Left ventricle myocardium inferior (tissue), 1 donor: ENCODE results near the gene UGP2. TPM values are rescaled to one million over a fixed set of nuclear protein-coding genes. Genes with fewer than 3 reads are reported as not detected.

Experiments
- DNase-seq: peaks from one replicate; pipeline ENCODE4 v3.0.0-alpha.2; 2020
- H3K27ac ChIP-seq: fragments of 200-600 bp; replicated peaks from 2 replicates; pipeline ENCODE4 v1.8.0; 2021
- H3K27me3 ChIP-seq: fragments of 200-600 bp; 2 replicates; pipeline ENCODE4 v1.8.0; 2021; ENCODE audit warnings: low read depth
- H3K36me3 ChIP-seq: fragments of 200-600 bp; 2 replicates; pipeline ENCODE4 v1.8.0; 2021
- H3K4me1 ChIP-seq: fragments of 200-600 bp; 2 replicates; pipeline ENCODE4 v1.8.0; 2021
- H3K4me3 ChIP-seq: fragments of 200-600 bp; 2 replicates; pipeline ENCODE4 v1.8.0; 2021; ENCODE audit warnings: mild to moderate bottlenecking, moderate library complexity
- H3K9me3 ChIP-seq: fragments of 200-600 bp; replicated peaks from 2 replicates; pipeline ENCODE4 v1.8.0; 2021
- intact Hi-C: fragments of 100-400 bp; cut with micrococcal nuclease; formaldehyde crosslinking; loops from one replicate; pipeline ENCODE4 v1.11.0; 2022
- total RNA-seq: library from RNA; stranded (reverse); fragmentation: NEBNext Ultra II Directional; extraction: Animal tissue kit (Norgen Biotek cat#: 25700); gene quantifications from one replicate; pipeline ENCODE4 v1.2.1, GENCODE V29; 2021
- TF ChIP-seq, protein P1 (sequence below): fragments of 200-600 bp; IDR thresholded peaks from 2 replicates; pipeline ENCODE4 v1.8.0; 2021; ENCODE audit warnings: antibody characterized with exemption, mild to moderate bottlenecking, borderline replicate concordance
- donor health status: DM: no; HTN: yes; CAD: no; lungs with severe emphysema.

The UGP2 gene
- total RNA-seq, 1 donor from 2014 or later = 394 TPM

DNA sequence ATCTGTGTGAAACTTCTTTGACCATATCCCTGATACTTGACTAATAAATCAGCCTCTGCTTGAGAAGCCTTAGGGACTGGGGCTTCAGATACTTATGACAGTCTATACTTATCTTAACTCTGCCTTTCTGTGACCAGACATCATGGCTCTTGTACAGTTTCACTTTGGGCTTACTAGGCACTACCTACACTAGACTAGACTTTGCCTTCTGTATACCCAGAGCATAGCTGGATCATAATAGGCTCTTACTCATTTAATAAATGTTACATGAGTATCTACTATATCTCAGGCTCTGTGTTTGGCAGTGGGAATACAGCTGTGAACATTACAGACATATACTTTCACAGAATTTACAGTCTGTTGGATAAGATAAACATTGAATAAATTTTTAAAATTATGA lies 9.0 kb downstream of the UGP2 start:
- intact Hi-C loops = no loop called here
- Histone ChIP-seq H3K27ac (peak overlapping the region; percentile 97), H3K4me1 (peaks cover 98% of the 10 kb centered on the region), H3K9me3 (no peaks in the 10 kb centered on the region), H3K4me3 (no peak overlapping the region), H3K27me3 (no peaks in the 10 kb centered on the region), H3K36me3 (no peaks in the 10 kb centered on the region)
- DNase-seq = no peak
- TF ChIP-seq, protein P1, sequence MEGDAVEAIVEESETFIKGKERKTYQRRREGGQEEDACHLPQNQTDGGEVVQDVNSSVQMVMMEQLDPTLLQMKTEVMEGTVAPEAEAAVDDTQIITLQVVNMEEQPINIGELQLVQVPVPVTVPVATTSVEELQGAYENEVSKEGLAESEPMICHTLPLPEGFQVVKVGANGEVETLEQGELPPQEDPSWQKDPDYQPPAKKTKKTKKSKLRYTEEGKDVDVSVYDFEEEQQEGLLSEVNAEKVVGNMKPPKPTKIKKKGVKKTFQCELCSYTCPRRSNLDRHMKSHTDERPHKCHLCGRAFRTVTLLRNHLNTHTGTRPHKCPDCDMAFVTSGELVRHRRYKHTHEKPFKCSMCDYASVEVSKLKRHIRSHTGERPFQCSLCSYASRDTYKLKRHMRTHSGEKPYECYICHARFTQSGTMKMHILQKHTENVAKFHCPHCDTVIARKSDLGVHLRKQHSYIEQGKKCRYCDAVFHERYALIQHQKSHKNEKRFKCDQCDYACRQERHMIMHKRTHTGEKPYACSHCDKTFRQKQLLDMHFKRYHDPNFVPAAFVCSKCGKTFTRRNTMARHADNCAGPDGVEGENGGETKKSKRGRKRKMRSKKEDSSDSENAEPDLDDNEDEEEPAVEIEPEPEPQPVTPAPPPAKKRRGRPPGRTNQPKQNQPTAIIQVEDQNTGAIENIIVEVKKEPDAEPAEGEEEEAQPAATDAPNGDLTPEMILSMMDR = no peak

DNA sequence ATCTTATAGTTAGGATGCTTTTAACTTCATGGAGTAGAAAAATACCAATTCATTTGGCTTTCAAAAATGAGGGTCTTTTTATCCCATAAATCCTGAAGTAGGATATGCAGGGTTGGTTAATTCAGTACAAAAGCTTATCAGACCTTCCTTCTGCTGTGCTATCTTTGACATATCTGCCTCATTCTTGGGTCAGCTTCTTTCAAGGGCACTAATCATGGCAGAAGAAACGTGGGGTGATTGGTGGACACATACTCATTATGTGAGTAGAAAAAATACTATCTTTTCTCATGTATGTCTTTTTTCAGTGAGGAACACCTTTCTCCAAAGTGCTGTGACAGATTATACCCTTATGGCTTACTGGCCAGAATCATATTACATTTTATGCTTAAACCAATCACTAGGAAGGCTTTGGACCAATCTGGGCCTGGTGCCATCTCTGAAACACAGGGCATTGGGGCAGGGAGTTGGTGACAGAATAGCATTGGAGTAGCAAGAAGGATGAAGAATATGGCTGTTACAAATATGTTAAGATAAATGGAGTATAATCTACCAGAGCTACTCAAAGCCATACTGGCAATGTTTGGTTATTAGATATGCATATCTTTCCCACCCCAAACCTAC lies 10.1 kb downstream of the UGP2 start:
- Histone ChIP-seq H3K9me3 (no peaks in the 10 kb centered on the region), H3K27me3 (no peaks in the 10 kb centered on the region), H3K27ac (no peak overlapping the region), H3K4me3 (no peak overlapping the region), H3K4me1 (peaks cover 94% of the 10 kb centered on the region), H3K36me3 (peaks cover 11% of the 10 kb centered on the region)
- TF ChIP-seq, protein P1 = no peak
- no peak for DNase-seq
- intact Hi-C loops = no loop called here

DNA sequence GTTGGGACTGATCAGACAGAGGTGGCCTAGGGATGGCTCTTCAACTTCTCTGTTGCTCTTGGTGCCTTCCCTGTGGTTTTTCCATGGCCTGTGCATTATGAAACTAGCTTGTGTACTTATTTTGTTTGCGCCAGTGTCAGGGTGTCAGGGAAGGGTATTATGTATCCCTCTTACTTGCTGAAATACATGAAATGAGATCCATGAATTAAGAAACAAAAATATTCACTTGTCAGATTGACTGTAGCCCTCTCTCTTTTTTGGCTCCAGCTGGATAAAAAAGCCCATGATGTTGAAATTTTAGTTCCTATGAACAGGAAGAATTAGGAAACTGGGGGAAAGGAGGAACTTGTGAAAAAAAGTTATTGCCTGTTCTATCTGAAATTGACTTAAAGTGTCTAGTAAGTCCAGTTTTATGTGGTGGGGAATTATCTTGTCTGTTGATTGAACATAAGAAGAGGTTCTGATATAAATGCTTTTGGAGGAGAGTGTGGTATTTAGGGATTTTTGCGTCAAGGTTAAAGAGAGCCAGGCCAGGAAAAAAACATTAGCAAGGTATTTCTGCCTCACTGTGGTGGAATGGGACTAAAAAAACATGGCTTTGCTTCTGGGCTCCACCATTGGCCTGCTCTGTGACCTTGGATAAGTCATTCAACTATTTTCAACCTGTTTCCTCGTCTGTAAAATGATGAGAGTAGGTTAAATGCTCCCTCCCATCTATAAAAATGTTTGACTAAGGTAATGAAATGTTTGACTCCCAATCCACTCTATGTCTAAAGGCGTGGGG lies 12.0 kb downstream of the UGP2 start:
- Histone ChIP-seq H3K27me3 (no peaks in the 10 kb centered on the region), H3K9me3 (no peaks in the 10 kb centered on the region), H3K27ac (peak overlapping the region; percentile 52), H3K36me3 (peaks cover 30% of the 10 kb centered on the region), H3K4me3 (no peak overlapping the region), H3K4me1 (peaks cover 78% of the 10 kb centered on the region)
- TF ChIP-seq, protein P1 = no peak
- intact Hi-C loops = no loop called here
- no peak for DNase-seq

DNA sequence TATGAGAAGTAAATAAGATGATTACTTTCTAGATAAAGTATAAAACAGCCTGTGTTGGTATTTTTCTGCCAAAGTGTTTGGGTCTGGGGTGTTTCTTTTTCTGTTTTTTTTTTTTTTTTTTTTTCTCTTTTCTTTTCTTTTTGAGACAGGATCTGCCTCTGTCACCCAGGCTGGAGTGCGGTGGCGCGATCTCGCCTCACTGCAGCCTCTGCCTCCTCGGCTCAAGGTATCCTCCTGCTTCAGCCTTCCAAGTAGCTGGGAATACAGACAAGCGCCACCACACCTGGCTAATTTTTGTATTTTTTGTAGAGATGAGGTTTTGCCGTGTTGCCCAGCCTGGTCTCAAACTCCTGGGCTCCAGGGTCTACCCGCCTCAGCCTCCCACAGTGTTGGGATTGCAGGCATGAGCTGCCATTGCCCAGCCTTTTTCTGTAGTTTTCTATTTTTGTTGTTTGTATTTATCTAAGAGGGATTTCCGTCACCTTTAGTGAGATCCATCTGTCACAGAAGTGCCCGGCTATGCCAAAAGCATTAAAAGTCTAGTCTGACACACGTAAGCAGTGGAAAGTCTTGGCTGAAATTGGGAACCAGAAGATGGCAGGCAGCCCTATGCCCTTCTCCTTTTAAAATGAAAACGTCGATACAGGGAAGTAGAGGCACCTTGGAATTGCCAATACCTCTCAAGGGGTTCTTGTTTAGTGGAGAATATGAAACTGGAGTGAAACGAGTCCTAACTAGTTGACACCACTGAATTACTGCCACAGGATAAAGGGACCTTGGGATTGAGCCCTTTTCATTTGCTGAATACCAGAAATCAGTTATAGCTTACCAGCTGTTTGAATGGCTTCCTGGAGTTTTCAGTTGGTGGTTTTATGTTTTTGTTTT lies 14.0 kb downstream of the UGP2 start:
- DNase-seq = no peak
- peak overlapping the region; percentile 52 for H3K27ac ChIP-seq
- no peak overlapping the region for H3K4me3 ChIP-seq
- intact Hi-C loops = no loop called here
- peaks cover 60% of the 10 kb centered on the region for H3K4me1 ChIP-seq
- no peaks in the 10 kb centered on the region for H3K9me3 ChIP-seq
- no peaks in the 10 kb centered on the region for H3K27me3 ChIP-seq
- H3K36me3 ChIP-seq = peaks cover 49% of the 10 kb centered on the region
- TF ChIP-seq, protein P1 = no peak

DNA sequence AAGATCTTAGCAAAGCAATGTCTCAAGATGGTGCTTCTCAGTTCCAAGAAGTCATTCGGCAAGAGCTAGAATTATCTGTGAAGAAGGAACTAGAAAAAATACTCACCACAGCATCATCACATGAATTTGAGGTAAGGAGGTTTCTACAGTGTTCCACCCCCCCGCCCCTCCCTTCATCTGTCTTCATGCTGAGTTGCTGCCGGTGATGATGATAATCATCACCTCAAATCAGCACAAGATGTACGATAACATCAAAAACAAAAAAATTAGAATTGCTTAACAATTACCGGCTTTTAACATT lies 14.6 kb downstream of the UGP2 start:
- TF ChIP-seq, protein P1 = no peak
- peaks cover 60% of the 10 kb centered on the region for H3K4me1 ChIP-seq
- H3K9me3 ChIP-seq = no peaks in the 10 kb centered on the region
- no peak overlapping the region for H3K4me3 ChIP-seq
- H3K36me3 ChIP-seq = peaks cover 49% of the 10 kb centered on the region
- no peaks in the 10 kb centered on the region for H3K27me3 ChIP-seq
- peak overlapping the region; percentile 52 for H3K27ac ChIP-seq
- intact Hi-C loops = no loop called here
- DNase-seq = no peak
